Islet precursor cell (in vitro differentiated cells): Measurements from ENCODE around the gene KLHDC10.
"Not testable (repeated sequence)": the region's sequence is repeated elsewhere in the genome, so short reads cannot be mapped to it uniquely, and the experiment has no call there.

Experiments used
- DNase-seq: peaks from one replicate; pipeline ENCODE4 v3.0.0-alpha.2; 2018

KLHDC10 gene

GRCh38 chr7:130142654-130143333, 72.5 kb downstream of the KLHDC10 start:
- no peak for DNase-seq

GRCh38 chr7:130143334-130143732, 73.0 kb downstream of the KLHDC10 start:
- DNase-seq = no peak

- DNase-seq = no peak
These were observed 73.6 kb downstream of the KLHDC10 start for GRCh38 chr7:130143986-130144311.

GRCh38 chr7:130144312-130145171, 74.2 kb downstream of the KLHDC10 start:
- no peak for DNase-seq

- DNase-seq = no peak
These were observed 75.2 kb downstream of the KLHDC10 start for GRCh38 chr7:130145424-130146100.

- DNase-seq = not testable (repeated sequence)
These were observed 75.8 kb downstream of the KLHDC10 start for GRCh38 chr7:130146142-130146541.

GRCh38 chr7:130146693-130147405, 76.5 kb downstream of the KLHDC10 start:
- DNase-seq = no peak

GRCh38 chr7:130147710-130148325, 77.5 kb downstream of the KLHDC10 start:
- no peak for DNase-seq

GRCh38 chr7:130148561-130148960, 78.2 kb downstream of the KLHDC10 start:
- no peak for DNase-seq

GRCh38 chr7:130149281-130150139, 79.2 kb downstream of the KLHDC10 start:
- DNase-seq = no peak

GRCh38 chr7:130150587-130150986, 80.3 kb downstream of the KLHDC10 start:
- DNase-seq = no peak

GRCh38 chr7:130151591-130152492, 81.5 kb downstream of the KLHDC10 start:
- no peak for DNase-seq

GRCh38 chr7:130152493-130153210, 82.3 kb downstream of the KLHDC10 start:
- no peak for DNase-seq

- no peak for DNase-seq
These were observed 83.0 kb downstream of the KLHDC10 start for GRCh38 chr7:130153211-130153908.

- no peak for DNase-seq
These were observed 83.8 kb downstream of the KLHDC10 start for GRCh38 chr7:130154131-130154500.

GRCh38 chr7:130154501-130155317, 84.4 kb downstream of the KLHDC10 start:
- no peak for DNase-seq

- DNase-seq = no peak
These were observed 85.8 kb downstream of the KLHDC10 start for GRCh38 chr7:130156140-130156539.

GRCh38 chr7:130157700-130158099, 87.4 kb downstream of the KLHDC10 start:
- DNase-seq = no peak
